ENCODE data around the gene ANKRD28. TPM values are rescaled to one million over a fixed set of nuclear protein-coding genes. Genes with fewer than 3 reads are reported as not detected.

ANKRD28 gene
- total and polyA plus RNA-seq, 2 experiments from 2014 or later, result 15.2 to 61.3 TPM

DNA sequence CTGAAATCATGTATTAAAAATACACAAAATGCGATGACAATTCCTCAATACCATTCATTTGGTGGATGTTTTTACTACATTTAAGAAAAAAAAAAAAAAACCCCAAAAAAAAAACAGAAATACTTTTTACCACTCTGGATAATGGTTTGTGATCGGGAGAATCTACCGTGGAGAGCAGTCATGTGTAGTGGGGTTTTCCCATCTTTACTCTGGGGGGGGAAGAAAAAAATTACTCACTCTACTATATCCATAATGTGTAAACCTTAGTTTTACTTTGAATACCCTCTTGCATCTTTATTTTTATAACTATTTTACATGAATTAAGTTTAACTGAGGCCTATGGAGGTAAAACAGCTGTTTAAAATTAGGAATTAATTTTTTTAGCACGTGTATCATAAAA, 83.3 kb downstream of the ANKRD28 start:
- H3K79me2 ChIP-seq (replicated peaks; ENCODE audit: insufficient read depth), result no peaks in the 10 kb centered on the region; the same call in 1 of the 2 replicates
- no peak overlapping the region for H3K27ac ChIP-seq (ENCODE audit: low read depth)
- no peak overlapping the region for H3K4me2 ChIP-seq
- no peaks in the 10 kb centered on the region for H3K36me3 ChIP-seq (ENCODE audit: insufficient read depth)
- ATAC-seq, result no peak
- Mint-ChIP-seq H3K27ac (no peak overlapping the region), H3K9me3 (no peaks in the 10 kb centered on the region), H3K27me3 (ENCODE audit: insufficient read depth, low read depth, poor library complexity) (no peaks in the 10 kb centered on the region), H3K36me3 (ENCODE audit: low read depth) (peaks cover 10% of the 10 kb centered on the region; the same call in 2 of the 3 replicates), H3K4me1 (peaks cover 7% of the 10 kb centered on the region; the same call in 2 of the 3 replicates), H3K4me3 (no peak overlapping the region)
- no peak overlapping the region for H3K4me3 ChIP-seq
- no peak for DNase-seq (ENCODE audit: low spot score)
- no peak overlapping the region for H2AFZ ChIP-seq
- H4K20me1 ChIP-seq (replicated peaks; ENCODE audit: insufficient read depth), result no peaks in the 10 kb centered on the region
- no peaks in the 10 kb centered on the region for H3K27me3 ChIP-seq (ENCODE audit: insufficient read depth)
- no peaks in the 10 kb centered on the region for H3F3A ChIP-seq (replicated peaks; ENCODE audit: low read depth)
- TF ChIP-seq, protein P1, sequence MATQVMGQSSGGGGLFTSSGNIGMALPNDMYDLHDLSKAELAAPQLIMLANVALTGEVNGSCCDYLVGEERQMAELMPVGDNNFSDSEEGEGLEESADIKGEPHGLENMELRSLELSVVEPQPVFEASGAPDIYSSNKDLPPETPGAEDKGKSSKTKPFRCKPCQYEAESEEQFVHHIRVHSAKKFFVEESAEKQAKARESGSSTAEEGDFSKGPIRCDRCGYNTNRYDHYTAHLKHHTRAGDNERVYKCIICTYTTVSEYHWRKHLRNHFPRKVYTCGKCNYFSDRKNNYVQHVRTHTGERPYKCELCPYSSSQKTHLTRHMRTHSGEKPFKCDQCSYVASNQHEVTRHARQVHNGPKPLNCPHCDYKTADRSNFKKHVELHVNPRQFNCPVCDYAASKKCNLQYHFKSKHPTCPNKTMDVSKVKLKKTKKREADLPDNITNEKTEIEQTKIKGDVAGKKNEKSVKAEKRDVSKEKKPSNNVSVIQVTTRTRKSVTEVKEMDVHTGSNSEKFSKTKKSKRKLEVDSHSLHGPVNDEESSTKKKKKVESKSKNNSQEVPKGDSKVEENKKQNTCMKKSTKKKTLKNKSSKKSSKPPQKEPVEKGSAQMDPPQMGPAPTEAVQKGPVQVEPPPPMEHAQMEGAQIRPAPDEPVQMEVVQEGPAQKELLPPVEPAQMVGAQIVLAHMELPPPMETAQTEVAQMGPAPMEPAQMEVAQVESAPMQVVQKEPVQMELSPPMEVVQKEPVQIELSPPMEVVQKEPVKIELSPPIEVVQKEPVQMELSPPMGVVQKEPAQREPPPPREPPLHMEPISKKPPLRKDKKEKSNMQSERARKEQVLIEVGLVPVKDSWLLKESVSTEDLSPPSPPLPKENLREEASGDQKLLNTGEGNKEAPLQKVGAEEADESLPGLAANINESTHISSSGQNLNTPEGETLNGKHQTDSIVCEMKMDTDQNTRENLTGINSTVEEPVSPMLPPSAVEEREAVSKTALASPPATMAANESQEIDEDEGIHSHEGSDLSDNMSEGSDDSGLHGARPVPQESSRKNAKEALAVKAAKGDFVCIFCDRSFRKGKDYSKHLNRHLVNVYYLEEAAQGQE (IDR thresholded peaks at IDR 0.05; ENCODE audit: unreplicated experiment), result no peak
- TF ChIP-seq EZH2phosphoT487 (IDR thresholded peaks at IDR 0.05; ENCODE audit: unreplicated experiment), result no peak
- TF ChIP-seq JUNB (IDR thresholded peaks at IDR 0.05; ENCODE audit: unreplicated experiment), result no peak
- TF ChIP-seq CTCF (conservative IDR thresholded peaks at IDR 0.05; ENCODE audit: low read depth in 2 of 2), result no peak
- H3K4me1 ChIP-seq (ENCODE audit: insufficient read depth), result peaks cover 2% of the 10 kb centered on the region; the same call in 1 of the 2 replicates
- no peaks in the 10 kb centered on the region for H3K9me2 ChIP-seq (ENCODE audit: insufficient read depth)

DNA sequence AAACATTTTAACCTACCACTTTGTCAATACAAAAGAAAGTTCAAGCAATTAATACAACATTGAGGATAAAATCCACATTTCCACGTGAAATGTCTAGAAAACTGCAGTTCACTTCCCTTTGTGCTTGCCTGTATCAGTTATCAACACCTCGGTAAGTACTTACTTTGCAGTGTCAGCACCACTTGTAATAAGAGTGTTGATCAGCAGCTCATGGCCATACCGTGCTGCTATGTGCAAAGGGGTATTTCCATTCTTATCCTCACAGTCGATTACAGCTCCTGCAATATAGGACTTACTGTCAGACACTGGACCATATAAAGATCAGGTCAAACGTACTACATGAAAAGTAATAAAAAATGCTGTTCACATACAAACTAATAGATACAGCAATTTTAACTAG, 84.4 kb downstream of the ANKRD28 start:
- no peaks in the 10 kb centered on the region for H4K20me1 ChIP-seq (replicated peaks; ENCODE audit: insufficient read depth)
- H3K9me2 ChIP-seq (ENCODE audit: insufficient read depth), result no peaks in the 10 kb centered on the region
- H3K4me1 ChIP-seq (ENCODE audit: insufficient read depth), result peaks cover under 1% of the 10 kb centered on the region; the same call in 1 of the 2 replicates
- H3K9me3 Mint-ChIP-seq, result no peaks in the 10 kb centered on the region
- ATAC-seq, result no peak
- no peaks in the 10 kb centered on the region; the same call in 1 of the 2 replicates for H3K36me3 ChIP-seq (ENCODE audit: insufficient read depth)
- peaks cover 7% of the 10 kb centered on the region; the same call in 2 of the 3 replicates for H3K4me1 Mint-ChIP-seq
- H3K36me3 Mint-ChIP-seq (ENCODE audit: low read depth), result peaks cover 17% of the 10 kb centered on the region; the same call in 2 of the 3 replicates
- no peaks in the 10 kb centered on the region; the same call in 1 of the 2 replicates for H3K79me2 ChIP-seq (replicated peaks; ENCODE audit: insufficient read depth)
- H3K27ac ChIP-seq (ENCODE audit: low read depth), result no peak overlapping the region
- H3K4me3 ChIP-seq, result no peak overlapping the region
- no peaks in the 10 kb centered on the region for H3K27me3 Mint-ChIP-seq (ENCODE audit: insufficient read depth, low read depth, poor library complexity)
- H3K4me2 ChIP-seq, result no peak overlapping the region
- H3K27ac Mint-ChIP-seq, result no peak overlapping the region
- H3F3A ChIP-seq (replicated peaks; ENCODE audit: low read depth), result no peaks in the 10 kb centered on the region
- no peak for DNase-seq (ENCODE audit: low spot score)
- H3K27me3 ChIP-seq (ENCODE audit: insufficient read depth), result no peaks in the 10 kb centered on the region
- H3K4me3 Mint-ChIP-seq, result no peak overlapping the region
- no peak overlapping the region for H2AFZ ChIP-seq
- TF ChIP-seq EZH2 (IDR thresholded peaks at IDR 0.05; ENCODE audit: low read depth, unreplicated experiment) (no peak), ZNF114 (CRISPR knock-in tag; IDR thresholded peaks at IDR 0.05) (no peak), NANOG (IDR thresholded peaks at IDR 0.05; ENCODE audit: borderline replicate concordance) (no peak), JUNB (IDR thresholded peaks at IDR 0.05; ENCODE audit: unreplicated experiment) (no peak), CTCF (conservative IDR thresholded peaks at IDR 0.05; ENCODE audit: low read depth in 2 of 2) (no peak)
- TF ChIP-seq, protein P1 (IDR thresholded peaks at IDR 0.05; ENCODE audit: unreplicated experiment), result no peak
